HCT116 (cell line): ENCODE data around the gene LRRC3B.

ENCODE experiments used
- EGR1 ChIP-seq: IDR thresholded peaks from 2 replicates; pipeline ENCODE4 v1.6.1; 2012; ENCODE audit warnings: low read depth
- EZH2 ChIP-seq: fragments of 200-600 bp; sonication (generic); IDR thresholded peaks from 2 replicates; pipeline ENCODE4 v1.6.1; 2017; ENCODE audit warnings: antibody characterized with exemption, mixed run types
- EZH2phosphoT487 ChIP-seq: fragments of 200-600 bp; IDR thresholded peaks from 2 replicates; pipeline ENCODE4 v1.6.1; 2018; ENCODE audit warnings: antibody characterized with exemption, borderline replicate concordance
- JUND ChIP-seq: IDR thresholded peaks from 2 replicates; pipeline ENCODE4 v1.6.1; 2012
- POLR2A ChIP-seq: IDR thresholded peaks from 2 replicates; pipeline ENCODE4 v1.7.0; 2011; ENCODE audit warnings: borderline replicate concordance; ENCODE audit not compliant: insufficient read depth, insufficient read length; ENCODE audit errors: extremely low read depth
- POLR2AphosphoS5 ChIP-seq: IDR thresholded peaks from 2 replicates; pipeline ENCODE4 v1.6.1; 2011; ENCODE audit warnings: mild to moderate bottlenecking, low read depth, low read length, moderate library complexity
- TCF7L2 ChIP-seq: IDR thresholded peaks from 2 replicates; pipeline ENCODE4 v1.7.0; 2011; ENCODE audit warnings: borderline replicate concordance, inconsistent platforms; ENCODE audit not compliant: insufficient read depth, insufficient read length; ENCODE audit errors: extremely low read depth
- YY1 ChIP-seq: IDR thresholded peaks from 2 replicates; pipeline ENCODE4 v1.6.1; 2011; ENCODE audit warnings: low read length, low read depth, moderate library complexity, mild to moderate bottlenecking; ENCODE audit not compliant: insufficient replicate concordance; ENCODE audit errors: extremely low read depth
- ZNF274 ChIP-seq: fragments of 200-500 bp; sonication (Bioruptor generic); IDR thresholded peaks from 2 replicates; pipeline ENCODE4 v1.6.1; 2014; ENCODE audit warnings: mild to moderate bottlenecking, low read depth, low read length, inconsistent platforms
- TF ChIP-seq, protein P1 (sequence below), 3 experiments: fragments of 200-600 bp in 1 of 3; sonication (generic) in 1 of 3; IDR thresholded peaks in 2 of 3; conservative IDR thresholded peaks in 1 of 3; 2 replicates each; pipeline ENCODE4 v1.5.1; 2012 to 2017; ENCODE audit warnings: low read depth in 2 of 3, low read length in 2 of 3, antibody characterized with exemption in 1 of 3, borderline replicate concordance in 1 of 3, control low read depth in 1 of 3, mild to moderate bottlenecking in 1 of 3, mixed read lengths in 1 of 3, mixed run types in 1 of 3, moderate library complexity in 1 of 3; ENCODE audit not compliant: insufficient read depth in 1 of 3
- TF ChIP-seq, protein P2 (sequence below): IDR thresholded peaks from 2 replicates; pipeline ENCODE4 v1.6.1; 2011; ENCODE audit warnings: mild to moderate bottlenecking, low read length, moderate library complexity; ENCODE audit not compliant: insufficient replicate concordance; ENCODE audit errors: extremely low read depth
- TF ChIP-seq, protein P3 (sequence below): IDR thresholded peaks from 2 replicates; pipeline ENCODE4 v1.6.1; 2012; ENCODE audit warnings: low read depth
- TF ChIP-seq, protein P4 (sequence below): IDR thresholded peaks from 2 replicates; pipeline ENCODE4 v1.6.1; 2012

DNA sequence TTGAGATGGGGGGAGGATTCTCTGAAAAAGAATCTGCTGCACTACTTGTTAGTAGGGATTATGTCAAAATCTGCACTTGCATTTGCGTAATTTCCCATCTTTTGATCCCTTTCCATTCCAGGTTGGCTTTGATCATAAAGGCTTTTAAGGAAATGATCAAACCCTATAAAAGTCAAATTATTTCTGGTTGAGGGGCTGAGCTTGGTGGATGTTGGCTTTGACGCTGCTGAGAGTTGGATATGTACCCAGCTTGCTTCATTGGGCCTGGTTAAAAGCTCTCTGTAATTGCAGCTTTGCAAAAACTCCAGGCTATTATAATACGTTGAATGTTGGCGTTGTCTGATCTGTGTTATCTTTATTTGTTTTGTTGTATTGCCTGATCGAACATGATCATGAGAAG is 12.0 kb downstream of the LRRC3B start:
- no peak for TF ChIP-seq EGR1
- TF ChIP-seq, protein P1, sequence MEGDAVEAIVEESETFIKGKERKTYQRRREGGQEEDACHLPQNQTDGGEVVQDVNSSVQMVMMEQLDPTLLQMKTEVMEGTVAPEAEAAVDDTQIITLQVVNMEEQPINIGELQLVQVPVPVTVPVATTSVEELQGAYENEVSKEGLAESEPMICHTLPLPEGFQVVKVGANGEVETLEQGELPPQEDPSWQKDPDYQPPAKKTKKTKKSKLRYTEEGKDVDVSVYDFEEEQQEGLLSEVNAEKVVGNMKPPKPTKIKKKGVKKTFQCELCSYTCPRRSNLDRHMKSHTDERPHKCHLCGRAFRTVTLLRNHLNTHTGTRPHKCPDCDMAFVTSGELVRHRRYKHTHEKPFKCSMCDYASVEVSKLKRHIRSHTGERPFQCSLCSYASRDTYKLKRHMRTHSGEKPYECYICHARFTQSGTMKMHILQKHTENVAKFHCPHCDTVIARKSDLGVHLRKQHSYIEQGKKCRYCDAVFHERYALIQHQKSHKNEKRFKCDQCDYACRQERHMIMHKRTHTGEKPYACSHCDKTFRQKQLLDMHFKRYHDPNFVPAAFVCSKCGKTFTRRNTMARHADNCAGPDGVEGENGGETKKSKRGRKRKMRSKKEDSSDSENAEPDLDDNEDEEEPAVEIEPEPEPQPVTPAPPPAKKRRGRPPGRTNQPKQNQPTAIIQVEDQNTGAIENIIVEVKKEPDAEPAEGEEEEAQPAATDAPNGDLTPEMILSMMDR (IDR thresholded peaks at IDR 0.05 in 2 of 3, conservative IDR thresholded peaks at IDR 0.05 in 1 of 3; ENCODE audit: borderline replicate concordance in 1 of 3, insufficient read depth in 1 of 3, low read depth in 2 of 3, low read length in 2 of 3): no peak
- TF ChIP-seq, protein P2, sequence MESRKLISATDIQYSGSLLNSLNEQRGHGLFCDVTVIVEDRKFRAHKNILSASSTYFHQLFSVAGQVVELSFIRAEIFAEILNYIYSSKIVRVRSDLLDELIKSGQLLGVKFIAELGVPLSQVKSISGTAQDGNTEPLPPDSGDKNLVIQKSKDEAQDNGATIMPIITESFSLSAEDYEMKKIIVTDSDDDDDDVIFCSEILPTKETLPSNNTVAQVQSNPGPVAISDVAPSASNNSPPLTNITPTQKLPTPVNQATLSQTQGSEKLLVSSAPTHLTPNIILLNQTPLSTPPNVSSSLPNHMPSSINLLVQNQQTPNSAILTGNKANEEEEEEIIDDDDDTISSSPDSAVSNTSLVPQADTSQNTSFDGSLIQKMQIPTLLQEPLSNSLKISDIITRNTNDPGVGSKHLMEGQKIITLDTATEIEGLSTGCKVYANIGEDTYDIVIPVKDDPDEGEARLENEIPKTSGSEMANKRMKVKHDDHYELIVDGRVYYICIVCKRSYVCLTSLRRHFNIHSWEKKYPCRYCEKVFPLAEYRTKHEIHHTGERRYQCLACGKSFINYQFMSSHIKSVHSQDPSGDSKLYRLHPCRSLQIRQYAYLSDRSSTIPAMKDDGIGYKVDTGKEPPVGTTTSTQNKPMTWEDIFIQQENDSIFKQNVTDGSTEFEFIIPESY: no peak
- TF ChIP-seq, protein P3, sequence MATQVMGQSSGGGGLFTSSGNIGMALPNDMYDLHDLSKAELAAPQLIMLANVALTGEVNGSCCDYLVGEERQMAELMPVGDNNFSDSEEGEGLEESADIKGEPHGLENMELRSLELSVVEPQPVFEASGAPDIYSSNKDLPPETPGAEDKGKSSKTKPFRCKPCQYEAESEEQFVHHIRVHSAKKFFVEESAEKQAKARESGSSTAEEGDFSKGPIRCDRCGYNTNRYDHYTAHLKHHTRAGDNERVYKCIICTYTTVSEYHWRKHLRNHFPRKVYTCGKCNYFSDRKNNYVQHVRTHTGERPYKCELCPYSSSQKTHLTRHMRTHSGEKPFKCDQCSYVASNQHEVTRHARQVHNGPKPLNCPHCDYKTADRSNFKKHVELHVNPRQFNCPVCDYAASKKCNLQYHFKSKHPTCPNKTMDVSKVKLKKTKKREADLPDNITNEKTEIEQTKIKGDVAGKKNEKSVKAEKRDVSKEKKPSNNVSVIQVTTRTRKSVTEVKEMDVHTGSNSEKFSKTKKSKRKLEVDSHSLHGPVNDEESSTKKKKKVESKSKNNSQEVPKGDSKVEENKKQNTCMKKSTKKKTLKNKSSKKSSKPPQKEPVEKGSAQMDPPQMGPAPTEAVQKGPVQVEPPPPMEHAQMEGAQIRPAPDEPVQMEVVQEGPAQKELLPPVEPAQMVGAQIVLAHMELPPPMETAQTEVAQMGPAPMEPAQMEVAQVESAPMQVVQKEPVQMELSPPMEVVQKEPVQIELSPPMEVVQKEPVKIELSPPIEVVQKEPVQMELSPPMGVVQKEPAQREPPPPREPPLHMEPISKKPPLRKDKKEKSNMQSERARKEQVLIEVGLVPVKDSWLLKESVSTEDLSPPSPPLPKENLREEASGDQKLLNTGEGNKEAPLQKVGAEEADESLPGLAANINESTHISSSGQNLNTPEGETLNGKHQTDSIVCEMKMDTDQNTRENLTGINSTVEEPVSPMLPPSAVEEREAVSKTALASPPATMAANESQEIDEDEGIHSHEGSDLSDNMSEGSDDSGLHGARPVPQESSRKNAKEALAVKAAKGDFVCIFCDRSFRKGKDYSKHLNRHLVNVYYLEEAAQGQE: no peak
- no peak for TF ChIP-seq YY1
- no peak for TF ChIP-seq ZNF274
- TF ChIP-seq EZH2: no peak
- no peak for TF ChIP-seq EZH2phosphoT487
- no peak for TF ChIP-seq POLR2AphosphoS5
- TF ChIP-seq, protein P4, sequence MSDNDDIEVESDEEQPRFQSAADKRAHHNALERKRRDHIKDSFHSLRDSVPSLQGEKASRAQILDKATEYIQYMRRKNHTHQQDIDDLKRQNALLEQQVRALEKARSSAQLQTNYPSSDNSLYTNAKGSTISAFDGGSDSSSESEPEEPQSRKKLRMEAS: no peak
- no peak for TF ChIP-seq JUND
- TF ChIP-seq TCF7L2: no peak
- TF ChIP-seq POLR2A: no peak
